HEK293T (cell line): ENCODE data around the gene SMIM5.

Source experiments
- SP1 ChIP-seq: fragments of 450-650 bp; IDR thresholded peaks from 2 replicates; pipeline ENCODE4 v1.6.1; 2017
- SUZ12 ChIP-seq: fragments of 450-650 bp; IDR thresholded peaks from 2 replicates; pipeline ENCODE4 v1.6.1; 2016; ENCODE audit warnings: mild to moderate bottlenecking

DNA sequence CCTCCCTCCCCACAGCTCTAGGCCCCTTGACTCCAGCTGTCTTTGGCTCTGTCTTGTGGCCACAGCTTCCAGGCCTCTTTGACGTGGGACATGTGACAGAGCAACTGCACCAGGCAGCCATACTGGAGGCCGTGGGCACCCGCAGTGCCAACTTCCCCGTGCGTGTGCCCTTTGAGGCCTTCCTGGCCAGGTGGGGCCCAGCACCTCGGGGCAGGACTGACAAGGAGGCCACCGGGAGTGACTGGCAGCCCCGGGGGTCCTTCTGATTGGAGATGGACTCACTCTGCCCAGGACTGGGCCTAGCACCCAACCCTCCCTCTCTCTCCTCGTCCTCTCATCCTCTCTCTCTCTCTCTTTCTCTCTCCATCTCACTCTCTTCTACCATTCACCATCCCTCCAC is 30.1 kb upstream of the SMIM5 start:
- TF ChIP-seq SP1 (no peak), SUZ12 (no peak)
